D721Med (cell line): Measurements from ENCODE around the gene ZNF70.
"Not testable (repeated sequence)": the region's sequence is repeated elsewhere in the genome, so short reads cannot be mapped to it uniquely, and the experiment has no call there.

Source experiments
- DNase-seq: peaks from one replicate; pipeline ENCODE4 v3.0.0; 2011; ENCODE audit warnings: low spot score; ENCODE audit not compliant: insufficient read length
- FAIRE-seq: peaks from 2 replicates; lab custom pipeline; 2011; peaks lifted over from hg19 to GRCh38; lab: Jason Lieb, UNC
- TF ChIP-seq, protein P1 (sequence below): IDR thresholded peaks from 2 replicates; pipeline ENCODE4 v1.5.1; 2012; ENCODE audit warnings: mild to moderate bottlenecking, control low read depth; ENCODE audit not compliant: insufficient read depth; ENCODE audit errors: missing control alignments

Gene ZNF70

GRCh38 chr22:23743303-23743705 lies 7.6 kb downstream of the ZNF70 start:
- DNase-seq (no peak), FAIRE-seq (no peak)
- TF ChIP-seq, protein P1, sequence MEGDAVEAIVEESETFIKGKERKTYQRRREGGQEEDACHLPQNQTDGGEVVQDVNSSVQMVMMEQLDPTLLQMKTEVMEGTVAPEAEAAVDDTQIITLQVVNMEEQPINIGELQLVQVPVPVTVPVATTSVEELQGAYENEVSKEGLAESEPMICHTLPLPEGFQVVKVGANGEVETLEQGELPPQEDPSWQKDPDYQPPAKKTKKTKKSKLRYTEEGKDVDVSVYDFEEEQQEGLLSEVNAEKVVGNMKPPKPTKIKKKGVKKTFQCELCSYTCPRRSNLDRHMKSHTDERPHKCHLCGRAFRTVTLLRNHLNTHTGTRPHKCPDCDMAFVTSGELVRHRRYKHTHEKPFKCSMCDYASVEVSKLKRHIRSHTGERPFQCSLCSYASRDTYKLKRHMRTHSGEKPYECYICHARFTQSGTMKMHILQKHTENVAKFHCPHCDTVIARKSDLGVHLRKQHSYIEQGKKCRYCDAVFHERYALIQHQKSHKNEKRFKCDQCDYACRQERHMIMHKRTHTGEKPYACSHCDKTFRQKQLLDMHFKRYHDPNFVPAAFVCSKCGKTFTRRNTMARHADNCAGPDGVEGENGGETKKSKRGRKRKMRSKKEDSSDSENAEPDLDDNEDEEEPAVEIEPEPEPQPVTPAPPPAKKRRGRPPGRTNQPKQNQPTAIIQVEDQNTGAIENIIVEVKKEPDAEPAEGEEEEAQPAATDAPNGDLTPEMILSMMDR: no peak

- no peak for DNase-seq
- no peak for FAIRE-seq
- TF ChIP-seq, protein P1: no peak
Measured at GRCh38 chr22:23742505-23743264, 8.2 kb downstream of the ZNF70 start.

- TF ChIP-seq, protein P1: no peak
- no peak for FAIRE-seq
- no peak for DNase-seq
Measured at GRCh38 chr22:23737696-23738095, 13.2 kb downstream of the ZNF70 start.

GRCh38 chr22:23728108-23728507 lies 22.8 kb downstream of the ZNF70 start:
- DNase-seq: not testable (repeated sequence)

DNA sequence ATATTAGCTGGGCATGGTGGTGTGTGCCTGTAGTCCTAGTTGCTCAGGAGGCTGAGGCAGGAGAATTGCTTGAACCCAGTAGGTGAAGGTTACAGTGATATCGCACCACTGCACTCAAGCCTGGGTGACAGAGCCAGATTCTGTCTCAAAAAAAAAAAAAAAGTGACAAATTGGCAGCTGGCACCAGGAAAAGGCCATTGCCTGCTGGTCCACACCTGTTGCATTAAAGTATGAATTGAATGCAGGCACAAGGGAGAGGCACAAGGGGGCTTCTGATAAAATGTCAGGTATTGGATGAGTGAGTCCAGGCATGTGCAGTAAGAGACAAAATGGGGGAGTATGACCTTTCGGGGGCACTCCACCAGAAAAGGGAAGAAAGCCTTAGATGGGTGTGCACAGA lies 28.2 kb downstream of the ZNF70 start:
- no peak for DNase-seq
- TF ChIP-seq, protein P1: no peak
- FAIRE-seq: no peak

More at GRCh38 chr22:23728108-23728507, 22.8 kb downstream of the ZNF70 start:
- FAIRE-seq: not testable (repeated sequence)

GRCh38 chr22:23722160-23722559 lies 28.8 kb downstream of the ZNF70 start:
- TF ChIP-seq, protein P1: no peak
- FAIRE-seq (no peak), DNase-seq (no peak)

GRCh38 chr22:23720855-23721254 lies 30.1 kb downstream of the ZNF70 start:
- DNase-seq: no peak
- TF ChIP-seq, protein P1: no peak
- no peak for FAIRE-seq
